HG03342 (cell line): Measurements from ENCODE around the gene PDE9A.

Experiments
- ATAC-seq: cut with Tn5 transposase; IDR thresholded peaks from one replicate; pipeline ENCODE4 v1.9.1; 2021; ENCODE audit warnings: mild to moderate bottlenecking, moderate library complexity; ENCODE audit not compliant: unreplicated experiment

The PDE9A gene

GRCh38 chr21:42753804-42754203 lies 100.4 kb downstream of the PDE9A start:
- ATAC-seq: no peak

GRCh38 chr21:42754270-42754933 lies 101.0 kb downstream of the PDE9A start:
- ATAC-seq: no peak

GRCh38 chr21:42755031-42755665 lies 101.7 kb downstream of the PDE9A start:
- ATAC-seq: no peak

- no peak for ATAC-seq
Measured at GRCh38 chr21:42755766-42756579, 102.6 kb downstream of the PDE9A start.

DNA sequence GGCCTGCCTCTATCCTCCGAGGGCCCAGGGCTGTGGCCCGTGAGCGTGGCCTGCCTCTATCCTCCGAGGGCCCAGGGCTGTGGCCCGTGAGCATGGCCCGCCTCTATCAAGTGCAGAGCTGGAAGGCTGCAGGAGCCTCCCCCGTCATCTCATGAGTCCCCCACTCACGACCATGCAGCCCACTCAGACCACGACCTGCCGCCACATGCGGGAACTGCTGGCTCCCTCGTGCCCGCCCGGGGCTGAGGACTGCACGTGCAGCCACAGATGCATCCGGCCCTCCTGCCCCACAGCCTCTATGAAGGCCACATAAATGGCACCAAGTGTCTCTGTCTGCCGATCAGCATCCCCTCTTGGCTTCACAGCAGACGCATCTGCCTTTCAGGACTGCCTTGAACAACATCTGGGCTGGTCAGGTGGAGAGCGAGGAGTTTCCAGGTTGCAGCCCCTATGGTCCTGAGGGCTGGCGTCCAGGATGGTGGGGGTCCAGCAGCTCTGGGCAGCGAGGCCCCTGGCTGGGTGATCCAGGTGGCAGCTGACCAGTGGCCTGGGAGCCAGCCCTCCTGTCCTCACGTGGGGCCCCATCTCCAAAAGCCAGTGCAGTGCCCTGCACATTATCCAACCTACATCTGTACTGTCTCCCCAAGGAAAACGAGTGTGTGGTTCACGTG lies 103.3 kb downstream of the PDE9A start:
- ATAC-seq: no peak

- no peak for ATAC-seq
Measured at GRCh38 chr21:42757422-42757821, 104.0 kb downstream of the PDE9A start.

DNA sequence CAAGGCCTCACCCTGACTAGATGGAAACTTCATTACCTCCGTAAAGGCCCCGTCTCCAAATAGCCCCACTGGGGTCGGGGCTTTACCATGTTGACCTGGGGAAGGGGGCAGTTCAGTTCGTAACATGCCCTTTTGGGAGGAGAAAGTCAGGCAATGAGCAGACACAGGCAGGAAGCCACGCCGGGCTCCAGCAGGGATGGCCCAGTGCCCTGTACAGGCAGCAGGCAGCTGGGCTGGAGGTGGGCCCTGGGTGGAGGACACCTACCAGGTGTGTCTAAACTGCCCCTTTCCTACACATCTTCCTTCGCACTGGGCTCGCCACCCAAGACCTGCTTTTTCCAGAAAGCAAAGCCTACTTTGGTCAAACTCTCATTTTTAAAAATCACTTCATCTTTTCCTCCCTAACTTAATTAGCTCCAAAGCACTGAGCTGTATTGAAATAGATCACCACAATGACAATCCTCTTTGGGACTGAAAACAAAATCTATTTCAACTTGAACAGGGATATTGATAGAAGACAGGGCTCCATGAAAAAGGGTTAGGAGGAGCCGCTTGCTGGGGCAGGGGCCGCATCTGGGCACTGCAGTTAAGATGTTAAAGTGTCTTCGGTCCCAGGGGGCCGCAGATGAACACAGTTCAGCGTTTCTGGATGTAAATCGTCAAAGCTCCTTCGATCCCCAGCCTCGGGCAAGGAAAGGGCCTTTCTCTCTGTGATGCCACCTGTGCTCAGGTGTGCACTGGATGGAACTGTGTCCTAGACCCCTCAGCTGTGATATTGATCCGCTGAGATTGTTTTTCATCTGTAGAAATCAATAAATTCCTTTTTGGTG lies 104.6 kb downstream of the PDE9A start:
- ATAC-seq: no peak

DNA sequence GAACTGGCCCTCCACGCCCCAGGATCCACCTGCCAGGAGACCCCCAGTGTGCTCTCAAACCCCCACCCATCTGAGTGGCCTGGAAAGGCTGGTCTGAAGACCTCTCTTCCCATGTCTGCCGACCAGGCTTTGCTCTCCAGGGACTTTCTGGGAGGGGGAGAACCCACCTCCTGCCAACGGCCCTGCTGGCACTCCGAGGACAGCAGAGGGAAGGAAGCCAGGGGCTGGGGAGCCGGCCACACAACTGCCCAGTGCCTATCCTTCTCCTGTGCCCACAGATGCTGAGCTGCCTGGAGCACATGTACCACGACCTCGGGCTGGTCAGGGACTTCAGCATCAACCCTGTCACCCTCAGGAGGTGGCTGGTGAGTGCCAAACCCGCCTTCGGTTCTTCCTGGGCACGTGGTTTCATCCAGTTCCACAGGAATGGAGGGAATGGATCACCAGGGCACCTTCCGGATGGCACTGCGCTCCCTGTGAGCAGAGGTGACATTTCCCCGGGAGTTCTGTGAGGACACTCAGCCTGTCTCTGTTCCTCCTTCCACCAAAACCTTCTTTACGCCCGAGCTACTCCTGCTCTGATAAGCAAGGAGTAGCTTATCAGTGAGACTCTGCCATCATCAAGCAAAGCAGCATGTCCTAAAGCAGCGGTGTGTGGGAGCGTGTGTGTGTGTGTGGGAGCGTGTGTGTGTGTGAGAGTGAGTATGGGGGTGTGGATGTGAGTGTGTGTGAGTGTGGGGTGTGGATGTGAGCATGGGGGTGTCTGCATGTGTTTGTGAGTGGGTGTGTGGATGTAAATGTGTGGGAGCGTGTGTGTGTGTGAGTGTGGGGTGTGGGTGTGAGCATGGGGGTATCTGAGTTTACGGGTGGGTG lies 105.5 kb downstream of the PDE9A start:
- ATAC-seq: no peak

GRCh38 chr21:42759594-42759927 lies 106.1 kb downstream of the PDE9A start:
- no peak for ATAC-seq

GRCh38 chr21:42760361-42760950 lies 107.0 kb downstream of the PDE9A start:
- ATAC-seq: no peak

- ATAC-seq: no peak
Measured at GRCh38 chr21:42760951-42761751, 107.7 kb downstream of the PDE9A start.

GRCh38 chr21:42761776-42762335 lies 108.4 kb downstream of the PDE9A start:
- no peak for ATAC-seq

DNA sequence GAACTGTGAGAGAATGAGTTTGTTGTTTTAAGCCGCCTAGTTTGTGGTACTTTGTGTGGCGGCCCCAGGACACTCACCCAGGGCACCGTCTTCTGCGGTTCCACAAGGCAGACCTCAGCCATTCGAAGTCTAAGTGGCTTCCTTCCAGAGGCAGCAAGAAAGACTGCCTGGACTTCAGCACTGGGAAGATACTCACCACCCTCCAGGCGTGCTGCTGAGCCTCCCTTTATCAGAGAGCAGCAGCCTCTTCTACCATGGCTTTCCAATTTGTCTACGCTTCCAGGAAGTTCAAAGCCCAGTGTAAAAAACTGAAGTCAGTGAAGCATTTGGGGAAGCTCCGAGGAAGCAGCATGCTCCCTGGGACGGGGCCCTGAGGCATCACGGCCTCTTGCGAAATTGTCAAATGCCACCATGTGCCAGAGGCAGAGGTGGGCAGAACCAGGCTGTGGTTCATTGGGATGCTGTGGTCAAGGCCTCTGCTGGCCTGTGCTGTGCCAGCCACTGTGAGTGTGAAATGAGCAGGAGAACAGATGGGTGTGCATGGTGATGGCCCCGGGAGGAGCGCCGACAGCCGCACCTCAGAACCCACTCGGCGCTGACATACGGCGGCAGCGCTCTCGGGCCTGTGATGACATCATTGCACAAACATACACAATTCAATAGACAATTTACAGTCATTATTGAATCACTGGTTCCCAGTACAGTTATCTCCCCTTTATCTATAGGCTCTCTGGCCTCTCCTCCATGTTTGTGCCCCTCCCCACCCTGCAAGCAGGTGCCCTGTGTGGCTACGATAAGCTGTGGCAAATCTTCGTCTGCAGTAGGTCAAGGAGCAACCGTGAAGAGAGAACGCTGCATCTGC lies 110.4 kb downstream of the PDE9A start:
- ATAC-seq: no peak

GRCh38 chr21:42764443-42764760 lies 111.0 kb downstream of the PDE9A start:
- no peak for ATAC-seq

- no peak for ATAC-seq
Measured at GRCh38 chr21:42764883-42765282, 111.5 kb downstream of the PDE9A start.

- ATAC-seq: no peak
Measured at GRCh38 chr21:42765656-42766055, 112.2 kb downstream of the PDE9A start.
